ENCODE results near the gene PTK6. TPM values are rescaled to one million over a fixed set of nuclear protein-coding genes. Genes with fewer than 3 reads are reported as not detected.
"Not testable (repeated sequence)": the region's sequence is repeated elsewhere in the genome, so short reads cannot be mapped to it uniquely, and the experiment has no call there.

Gene PTK6
- total RNA-seq, 1 donor from 2014 or later, result not detected

- DNase-seq (ENCODE audit: low read depth in 2 of 2), result no peak
These were observed 5.3 kb downstream of the PTK6 start for GRCh38 chr20:63531686-63532448.

- no peak for DNase-seq (ENCODE audit: low read depth in 2 of 2)
These were observed 6.4 kb downstream of the PTK6 start for GRCh38 chr20:63530788-63531160.

GRCh38 chr20:63529861-63530787, 7.1 kb downstream of the PTK6 start:
- DNase-seq (ENCODE audit: low read depth in 2 of 2), result no peak

GRCh38 chr20:63529180-63529860, 7.9 kb downstream of the PTK6 start:
- DNase-seq (ENCODE audit: low read depth in 2 of 2), result no peak

GRCh38 chr20:63527184-63527583, 10.0 kb downstream of the PTK6 start:
- no peak for DNase-seq (ENCODE audit: low read depth in 2 of 2)

- no peak for DNase-seq (ENCODE audit: low read depth in 2 of 2)
These were observed 11.2 kb downstream of the PTK6 start for GRCh38 chr20:63525971-63526370.

- DNase-seq (ENCODE audit: low read depth in 2 of 2), result no peak
These were observed 12.0 kb downstream of the PTK6 start for GRCh38 chr20:63525185-63525584.

- no peak for DNase-seq (ENCODE audit: low read depth in 2 of 2)
These were observed 14.1 kb downstream of the PTK6 start for GRCh38 chr20:63522981-63523611.

GRCh38 chr20:63522091-63522868, 14.9 kb downstream of the PTK6 start:
- DNase-seq (ENCODE audit: low read depth in 2 of 2), result no peak

GRCh38 chr20:63521602-63522001, 15.6 kb downstream of the PTK6 start:
- DNase-seq (ENCODE audit: low read depth in 2 of 2), result peak; percentile 25 to 27

- DNase-seq (ENCODE audit: low read depth in 2 of 2), result peak; percentile 53 to 67
These were observed 16.1 kb downstream of the PTK6 start for GRCh38 chr20:63520934-63521601.

- peak; percentile 86 to 89 for DNase-seq (ENCODE audit: low read depth in 2 of 2)
These were observed 16.7 kb downstream of the PTK6 start, which contains the start of gene PPDPF for GRCh38 chr20:63520504-63520933. Gene PPDPF (plus strand): TSS chr20:63520765. CDS start chr20:63521309, 544 bp downstream.

GRCh38 chr20:63519668-63520503, 17.3 kb downstream of the PTK6 start:
- DNase-seq (ENCODE audit: low read depth in 2 of 2), result peak; percentile 53 to 61

- no peak for DNase-seq (ENCODE audit: low read depth in 2 of 2)
These were observed 18.1 kb downstream of the PTK6 start for GRCh38 chr20:63518946-63519667.

- no peak for DNase-seq (ENCODE audit: low read depth in 2 of 2)
These were observed 18.8 kb downstream of the PTK6 start for GRCh38 chr20:63518351-63518861.

- DNase-seq (ENCODE audit: low read depth in 2 of 2), result no peak
These were observed 19.5 kb downstream of the PTK6 start for GRCh38 chr20:63517376-63518309.

GRCh38 chr20:63514520-63514919, 22.7 kb downstream of the PTK6 start:
- DNase-seq (ENCODE audit: low read depth in 2 of 2), result not testable (repeated sequence)

All from lung microvascular endothelial cell (primary cell).